Duodenal mucosa (tissue), 2 donors: ENCODE measurements around the gene CSF1.

ENCODE experiments used
- H3K27ac ChIP-seq: one replicate; pipeline ENCODE4 v1.7.0; 2013; ENCODE audit warnings: low read depth, low read length
- H3K27me3 ChIP-seq, 2 donors: one replicate each; pipeline ENCODE4 v1.7.0; 2013; ENCODE audit warnings: low read length in 2 of 2, control low read depth in 1 of 2; ENCODE audit not compliant: insufficient read depth in 2 of 2, control insufficient read depth in 1 of 2
- H3K36me3 ChIP-seq, 2 donors: one replicate each; pipeline ENCODE4 v1.7.0; 2013; ENCODE audit warnings: low read length in 2 of 2, control low read depth in 1 of 2; ENCODE audit not compliant: insufficient read depth in 2 of 2, control insufficient read depth in 1 of 2
- H3K4me1 ChIP-seq, 2 donors: one replicate each; pipeline ENCODE4 v1.7.0; 2013; ENCODE audit warnings: low read length in 2 of 2, control low read depth in 1 of 2; ENCODE audit not compliant: insufficient read depth in 2 of 2, control insufficient read depth in 1 of 2
- H3K4me3 ChIP-seq, 2 donors: one replicate each; pipeline ENCODE4 v1.7.0; 2013; ENCODE audit warnings: low read length in 2 of 2, low read depth in 1 of 2
- H3K9ac ChIP-seq, 2 donors: one replicate each; pipeline ENCODE4 v1.7.0; 2013; ENCODE audit warnings: low read length in 2 of 2, low read depth in 1 of 2
- H3K9me3 ChIP-seq, 2 donors: one replicate each; pipeline ENCODE4 v1.7.0; 2013; ENCODE audit warnings: low read length in 2 of 2, control low read depth in 1 of 2; ENCODE audit not compliant: control insufficient read depth in 1 of 2

The CSF1 gene

GRCh38 chr1:109976762-109977161 lies 66.1 kb downstream of the CSF1 start:
- Histone ChIP-seq H3K36me3 (no peaks in the 10 kb centered on the region), H3K4me3 (no peak overlapping the region), H3K27me3 (no peaks in the 10 kb centered on the region), H3K9ac (no peak overlapping the region), H3K27ac (no peak overlapping the region), H3K4me1 (peaks cover 6 to 18% of the 10 kb centered on the region in 2 donors), H3K9me3 (no peaks in the 10 kb centered on the region)

- Histone ChIP-seq H3K9me3 (no peaks in the 10 kb centered on the region), H3K9ac (no peak overlapping the region), H3K36me3 (no peaks in the 10 kb centered on the region), H3K27me3 (no peaks in the 10 kb centered on the region), H3K4me1 (peaks cover 6 to 18% of the 10 kb centered on the region in 2 donors), H3K4me3 (no peak overlapping the region), H3K27ac (no peak overlapping the region)
These were observed 66.6 kb downstream of the CSF1 start for GRCh38 chr1:109977225-109977624.

DNA sequence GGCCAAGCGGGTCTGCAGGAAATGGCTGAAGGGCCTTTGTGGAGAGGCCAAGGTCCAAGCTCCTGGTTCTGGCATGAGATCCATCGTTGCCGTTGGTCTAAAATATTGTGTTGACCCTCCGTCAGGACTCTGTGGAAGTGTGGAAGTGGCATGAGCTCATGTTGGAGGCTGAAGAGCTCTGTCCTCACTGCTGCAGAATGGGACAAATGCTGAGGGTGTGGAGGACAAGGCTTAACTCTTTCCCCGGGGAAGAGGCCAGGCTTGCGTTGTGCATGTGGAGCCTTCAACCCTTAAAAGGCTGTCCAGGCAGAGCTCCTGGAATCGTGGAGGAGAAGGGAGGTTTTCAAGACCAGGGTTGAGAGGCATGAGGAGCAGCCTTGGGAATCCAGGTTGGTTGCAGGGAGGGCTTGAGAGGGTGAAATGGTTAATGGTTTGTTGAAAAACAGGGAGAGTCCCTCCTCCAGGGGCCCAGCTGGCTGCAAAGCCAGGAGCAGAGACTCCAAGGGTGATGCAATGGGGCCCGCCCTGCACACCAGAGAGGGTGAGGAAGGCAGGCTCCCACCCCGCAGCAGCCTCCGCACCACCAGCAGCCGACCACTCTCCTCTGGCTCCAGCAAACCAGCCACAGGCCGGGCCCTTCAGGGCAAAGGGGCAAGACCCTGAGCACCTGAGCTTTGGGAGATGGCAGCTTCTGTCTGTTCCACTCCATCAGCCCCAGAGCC lies 67.2 kb downstream of the CSF1 start:
- Histone ChIP-seq H3K4me1 (peaks cover 6 to 18% of the 10 kb centered on the region in 2 donors), H3K36me3 (no peaks in the 10 kb centered on the region), H3K4me3 (no peak overlapping the region), H3K27ac (no peak overlapping the region), H3K9ac (no peak overlapping the region), H3K9me3 (no peaks in the 10 kb centered on the region), H3K27me3 (no peaks in the 10 kb centered on the region)

DNA sequence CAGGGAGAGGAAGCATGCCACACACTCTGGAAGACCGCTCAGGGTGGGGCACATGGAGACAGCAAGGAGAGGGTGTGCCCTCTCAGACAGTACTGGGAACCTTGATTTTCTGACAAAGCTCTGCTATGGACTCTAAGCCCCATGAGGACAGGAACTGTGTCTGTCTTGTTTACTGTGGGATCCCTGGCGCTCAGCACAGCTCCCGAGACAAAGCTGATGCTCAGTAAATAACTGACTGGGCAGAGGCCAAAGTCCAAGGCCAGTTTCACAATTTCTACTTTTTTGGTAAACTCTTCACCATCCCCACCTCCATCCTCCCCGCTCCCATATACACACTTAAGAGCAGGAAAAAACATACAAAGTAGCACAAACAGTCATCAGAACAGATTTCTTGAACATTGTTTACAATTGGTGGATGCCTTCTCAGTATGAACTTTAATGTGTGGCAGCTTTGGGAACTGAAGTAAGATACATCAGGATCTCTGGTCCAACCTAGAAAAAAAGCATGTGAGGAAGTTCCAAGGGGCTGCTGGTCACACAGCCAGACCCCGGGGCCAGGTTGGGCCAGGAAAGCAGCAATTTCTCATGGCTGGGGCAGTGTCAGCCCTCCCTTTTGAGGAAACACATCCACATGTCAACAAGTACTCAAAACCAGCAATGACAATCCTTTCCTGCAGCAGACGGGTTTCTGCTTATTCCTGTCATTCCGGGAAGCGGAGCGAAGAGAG lies 68.3 kb downstream of the CSF1 start:
- Histone ChIP-seq H3K9ac (no peak overlapping the region), H3K27me3 (no peaks in the 10 kb centered on the region), H3K4me3 (no peak overlapping the region), H3K9me3 (no peaks in the 10 kb centered on the region), H3K36me3 (no peaks in the 10 kb centered on the region), H3K27ac (no peak overlapping the region), H3K4me1 (peaks cover 7 to 22% of the 10 kb centered on the region in 2 donors)

GRCh38 chr1:109979489-109980091 lies 68.9 kb downstream of the CSF1 start:
- H3K9ac ChIP-seq = no peak overlapping the region
- peaks cover 9 to 26% of the 10 kb centered on the region in 2 donors for H3K4me1 ChIP-seq
- H3K36me3 ChIP-seq = no peaks in the 10 kb centered on the region
- no peaks in the 10 kb centered on the region for H3K27me3 ChIP-seq
- H3K27ac ChIP-seq = no peak overlapping the region
- no peak overlapping the region for H3K4me3 ChIP-seq
- no peaks in the 10 kb centered on the region for H3K9me3 ChIP-seq
